ENCODE measurements around the gene HMG20A. TPM values are rescaled to one million over a fixed set of nuclear protein-coding genes. Genes with fewer than 3 reads are reported as not detected.
A peak's percentile ranks its signal among the peaks of the same experiment; 100 is the strongest.

HMG20A gene
- total and polyA plus RNA-seq, 2 experiments from 2014 or later: 17.8 to 57.8 TPM

- TF ChIP-seq ZNF462 (CRISPR knock-in tag; IDR thresholded peaks at IDR 0.05): no peak
- no peak for TF ChIP-seq EZH2 (IDR thresholded peaks at IDR 0.05; ENCODE audit: low read depth, unreplicated experiment)
- TF ChIP-seq ETS1 (IDR thresholded peaks at IDR 0.05): no peak
- TF ChIP-seq EZH2phosphoT487 (IDR thresholded peaks at IDR 0.05; ENCODE audit: unreplicated experiment): no peak
- TF ChIP-seq JUNB (IDR thresholded peaks at IDR 0.05; ENCODE audit: unreplicated experiment): no peak
These were observed 4.6 kb upstream of the HMG20A start (continued) for GRCh38 chr15:77416148-77416455.

GRCh38 chr15:77416954-77417353 lies 3.7 kb upstream of the HMG20A start:
- Mint-ChIP-seq H3K27me3 (ENCODE audit: insufficient read depth, low read depth, poor library complexity) (peaks cover 11% of the 10 kb centered on the region), H3K9me3 (no peaks in the 10 kb centered on the region; the same call in 2 of the 3 replicates), H3K4me3 (peak overlapping the region; percentile 39; the same call in 2 of the 3 replicates), H3K27ac (no peak overlapping the region), H3K4me1 (peaks cover 27% of the 10 kb centered on the region), H3K36me3 (ENCODE audit: low read depth) (peaks cover 3% of the 10 kb centered on the region; the same call in 1 of the 3 replicates)
- Histone ChIP-seq H3K36me3 (ENCODE audit: insufficient read depth) (no peaks in the 10 kb centered on the region), H3K4me1 (ENCODE audit: insufficient read depth) (peaks cover 41% of the 10 kb centered on the region), H3K27me3 (ENCODE audit: insufficient read depth) (peaks cover 17% of the 10 kb centered on the region), H3K4me2 (peak overlapping the region; percentile 50; the same call in 1 of the 2 replicates), H4K20me1 (replicated peaks; ENCODE audit: insufficient read depth) (peaks cover 29% of the 10 kb centered on the region), H3K79me2 (replicated peaks; ENCODE audit: insufficient read depth) (peaks cover 80% of the 10 kb centered on the region), H3K27ac (ENCODE audit: low read depth) (no peak overlapping the region), H3K4me3 (peak overlapping the region; percentile 31; the same call in 1 of the 2 replicates), H2AFZ (no peak overlapping the region), H3K9me2 (ENCODE audit: insufficient read depth) (no peaks in the 10 kb centered on the region), H3F3A (replicated peaks; ENCODE audit: low read depth) (no peaks in the 10 kb centered on the region)
- ATAC-seq (no peak), DNase-seq (ENCODE audit: low spot score) (peak; percentile 28)
- TF ChIP-seq JUNB (IDR thresholded peaks at IDR 0.05; ENCODE audit: unreplicated experiment) (no peak), STAT1 (IDR thresholded peaks at IDR 0.05; ENCODE audit: unreplicated experiment) (no peak), CREB1 (CRISPR knock-in tag; IDR thresholded peaks at IDR 0.05; ENCODE audit: low read depth) (no peak), NANOG (IDR thresholded peaks at IDR 0.05; ENCODE audit: borderline replicate concordance) (no peak), ZNF331 (CRISPR knock-in tag; IDR thresholded peaks at IDR 0.05; ENCODE audit: low read depth) (no peak), ETS1 (IDR thresholded peaks at IDR 0.05) (no peak), EZH2phosphoT487 (IDR thresholded peaks at IDR 0.05; ENCODE audit: unreplicated experiment) (no peak), CTCF (conservative IDR thresholded peaks at IDR 0.05; ENCODE audit: low read depth in 2 of 2) (no peak), ZNF114 (CRISPR knock-in tag; IDR thresholded peaks at IDR 0.05) (no peak), EZH2 (IDR thresholded peaks at IDR 0.05; ENCODE audit: low read depth, unreplicated experiment) (no peak)

Measured in GM23338 (cell line).